OCI-LY1 (cell line): ENCODE measurements around the gene TMBIM6.

ENCODE experiments used
- H2AFZ ChIP-seq: fragments of 200-600 bp; sonication (generic), shearing (Covaris generic); 2 replicates; pipeline ENCODE4 v1.6.0; 2014; ENCODE audit warnings: antibody characterized with exemption, mild to moderate bottlenecking, low read length
- H3F3A ChIP-seq: fragments of 200-600 bp; sonication (generic), shearing (Covaris generic); 2 replicates; pipeline ENCODE4 v1.6.0; 2014; ENCODE audit warnings: mild to moderate bottlenecking, antibody characterized with exemption, low read length, moderate library complexity; ENCODE audit not compliant: insufficient read depth
- H3K27ac ChIP-seq: fragments of 200-600 bp; sonication (generic); 2 replicates; pipeline ENCODE4 v1.5.1; 2014; ENCODE audit warnings: low read length, mixed run types, mild to moderate bottlenecking, low read depth; ENCODE audit not compliant: poor library complexity, severe bottlenecking
- H3K27me3 ChIP-seq: fragments of 200-600 bp; sonication (generic); 2 replicates; pipeline ENCODE4 v1.6.0; 2014; ENCODE audit warnings: antibody characterized with exemption, mild to moderate bottlenecking, low read length, moderate library complexity; ENCODE audit not compliant: insufficient read depth
- H3K36me3 ChIP-seq: fragments of 200-600 bp; sonication (generic); 2 replicates; pipeline ENCODE4 v1.6.1; 2014; ENCODE audit warnings: mild to moderate bottlenecking, antibody characterized with exemption, low read length, moderate library complexity, mixed read lengths; ENCODE audit not compliant: insufficient read depth
- H3K4me1 ChIP-seq: fragments of 200-600 bp; sonication (generic); 2 replicates; pipeline ENCODE4 v1.5.1; 2014; ENCODE audit warnings: mild to moderate bottlenecking, low read length, moderate library complexity; ENCODE audit not compliant: insufficient read depth, severe bottlenecking
- H3K4me2 ChIP-seq: fragments of 200-600 bp; sonication (generic), shearing (Covaris generic); 2 replicates; pipeline ENCODE4 v1.6.1; 2014; ENCODE audit warnings: low read length
- H3K4me3 ChIP-seq: fragments of 200-600 bp; sonication (generic); 2 replicates; pipeline ENCODE4 v1.5.1; 2014; ENCODE audit warnings: low read length, low read depth, mild to moderate bottlenecking, mixed read lengths; ENCODE audit not compliant: poor library complexity, severe bottlenecking
- H3K79me2 ChIP-seq: fragments of 200-600 bp; shearing (Covaris generic); 2 replicates; pipeline ENCODE4 v1.6.1; 2016; ENCODE audit warnings: mixed run types, low read length, mixed read lengths; ENCODE audit not compliant: insufficient read depth
- H3K9ac ChIP-seq: fragments of 200-600 bp; sonication (generic), shearing (Covaris generic); 2 replicates; pipeline ENCODE4 v1.6.1; 2014; ENCODE audit warnings: mild to moderate bottlenecking, low read length, mixed read lengths
- H3K9me2 ChIP-seq: fragments of 200-600 bp; sonication (generic), shearing (Covaris generic); 2 replicates; pipeline ENCODE4 v1.6.1; 2014; ENCODE audit warnings: low read depth, mild to moderate bottlenecking, low read length, mixed read lengths
- H3K9me3 ChIP-seq: fragments of 200-600 bp; shearing (Covaris generic); 2 replicates; pipeline ENCODE4 v1.6.1; 2014; ENCODE audit warnings: low read length, mixed read lengths
- H4K20me1 ChIP-seq: fragments of 200-600 bp; sonication (generic), shearing (Covaris generic); 2 replicates; pipeline ENCODE4 v1.6.0; 2016; ENCODE audit warnings: mild to moderate bottlenecking, low read length; ENCODE audit not compliant: insufficient read depth
- CTCF ChIP-seq: fragments of 200-600 bp; sonication (generic), shearing (Covaris generic); IDR thresholded peaks from 2 replicates; pipeline ENCODE4 v1.5.1; 2017; ENCODE audit warnings: mild to moderate bottlenecking, antibody characterized with exemption, low read length, moderate library complexity, mixed read lengths
- EZH2 ChIP-seq: fragments of 200-600 bp; sonication (generic), shearing (Covaris generic); IDR thresholded peaks from 2 replicates; pipeline ENCODE4 v1.8.0; 2017; ENCODE audit warnings: borderline replicate concordance, mixed run types, mild to moderate bottlenecking, antibody characterized with exemption, low read length, moderate library complexity, mixed read lengths

TMBIM6 gene

DNA sequence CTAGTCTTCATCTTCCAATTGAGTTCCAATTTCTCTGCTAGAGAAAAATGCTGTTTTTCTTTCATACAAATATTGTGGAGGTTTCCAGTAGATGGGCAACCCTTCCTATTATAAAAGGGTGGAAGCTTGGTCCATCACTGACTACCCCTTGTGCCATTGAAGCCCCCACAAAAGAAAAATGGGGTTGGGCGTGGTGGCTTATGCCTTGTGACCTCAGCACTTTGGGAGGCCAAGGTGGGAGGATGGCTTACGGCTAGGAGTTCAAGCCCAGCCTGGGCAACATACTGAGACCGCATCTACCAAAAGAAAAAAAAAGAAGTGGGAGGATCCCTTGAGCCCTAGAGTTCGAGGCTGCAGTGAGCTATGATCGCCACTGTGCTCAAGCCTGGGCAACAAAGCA lies 64.1 kb downstream of the TMBIM6 start:
- no peaks in the 10 kb centered on the region for H3K9me2 ChIP-seq
- no peaks in the 10 kb centered on the region for H3K79me2 ChIP-seq
- H4K20me1 ChIP-seq = no peaks in the 10 kb centered on the region
- no peaks in the 10 kb centered on the region for H3K36me3 ChIP-seq
- no peak overlapping the region for H3K27ac ChIP-seq
- no peak overlapping the region for H3K4me3 ChIP-seq
- no peak overlapping the region for H3K4me2 ChIP-seq
- H3K9ac ChIP-seq = no peak overlapping the region
- peaks cover 3% of the 10 kb centered on the region for H3K4me1 ChIP-seq
- no peak for TF ChIP-seq EZH2
- no peak for TF ChIP-seq CTCF
- H3F3A ChIP-seq = no peaks in the 10 kb centered on the region
- H3K27me3 ChIP-seq = no peaks in the 10 kb centered on the region
- no peaks in the 10 kb centered on the region for H3K9me3 ChIP-seq
- no peak overlapping the region for H2AFZ ChIP-seq

- H3K36me3 ChIP-seq = no peaks in the 10 kb centered on the region
- H3K27ac ChIP-seq = no peak overlapping the region
- H3K4me2 ChIP-seq = no peak overlapping the region
Observed at GRCh38 chr12:49806321-49806813, 65.0 kb downstream of the TMBIM6 start.

DNA sequence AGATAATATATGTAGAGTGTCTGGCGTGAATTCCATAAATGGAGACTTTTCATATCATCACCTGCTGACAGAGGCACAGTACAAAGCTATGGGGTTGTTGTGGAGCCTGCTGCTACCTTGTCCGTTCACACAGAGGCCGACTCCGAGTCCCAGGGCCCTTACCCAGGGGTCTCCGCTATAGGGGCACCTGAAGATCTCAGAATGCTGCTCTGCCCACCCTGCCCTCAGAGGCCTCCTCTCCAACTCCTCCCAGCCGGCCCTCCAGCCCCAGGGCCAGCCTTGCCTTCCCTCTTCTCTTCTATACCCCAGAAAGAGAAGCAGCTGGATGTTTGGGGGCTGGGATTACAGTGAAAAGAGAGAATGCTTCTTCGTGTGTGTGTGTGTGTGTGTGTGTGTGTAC lies 65.5 kb downstream of the TMBIM6 start:
- Histone ChIP-seq H3K4me2 (no peak overlapping the region), H3K36me3 (no peaks in the 10 kb centered on the region), H3K27ac (no peak overlapping the region), H3K9ac (no peak overlapping the region), H3K9me3 (no peaks in the 10 kb centered on the region), H3K79me2 (no peaks in the 10 kb centered on the region), H4K20me1 (no peaks in the 10 kb centered on the region), H2AFZ (no peak overlapping the region), H3F3A (no peaks in the 10 kb centered on the region), H3K9me2 (no peaks in the 10 kb centered on the region), H3K4me3 (no peak overlapping the region), H3K4me1 (peaks cover 15% of the 10 kb centered on the region), H3K27me3 (no peaks in the 10 kb centered on the region)
- TF ChIP-seq CTCF (no peak), EZH2 (no peak)

More at GRCh38 chr12:49806321-49806813, 65.0 kb downstream of the TMBIM6 start:
- no peak for TF ChIP-seq EZH2
- TF ChIP-seq CTCF = no peak
- H2AFZ ChIP-seq = no peak overlapping the region
- no peaks in the 10 kb centered on the region for H3K27me3 ChIP-seq
- no peaks in the 10 kb centered on the region for H3K9me2 ChIP-seq
- H3K4me3 ChIP-seq = no peak overlapping the region
- H3F3A ChIP-seq = no peaks in the 10 kb centered on the region
- H4K20me1 ChIP-seq = no peaks in the 10 kb centered on the region
- H3K9me3 ChIP-seq = no peaks in the 10 kb centered on the region
- H3K79me2 ChIP-seq = no peaks in the 10 kb centered on the region
- no peak overlapping the region for H3K9ac ChIP-seq
- H3K4me1 ChIP-seq = peaks cover 10% of the 10 kb centered on the region
